Endometrial microvascular endothelial cells (primary cell): ENCODE data around the gene DERA. TPM values are rescaled to one million over a fixed set of nuclear protein-coding genes. Genes with fewer than 3 reads are reported as not detected.
"Not testable (repeated sequence)": the region's sequence is repeated elsewhere in the genome, so short reads cannot be mapped to it uniquely, and the experiment has no call there.

Source experiments
- in situ Hi-C: cut with HindIII; loops from 2 replicates; pipeline ENCODE4 v1.10.0; 2017; ENCODE audit warnings: low sequenced_read_pairs, low pct_unique_long_range_greater_than_20kb; ENCODE audit errors: inconsistent ontology term
- total RNA-seq: library from RNA; depleted of rRNA; stranded (reverse); fragments of >200 nt; gene quantifications from one replicate; pipeline ENCODE4 v1.2.3, GENCODE V29; 2015; ENCODE audit errors: inconsistent ontology term

Gene DERA
- total RNA-seq, 1 donor from 2014 or later = 84.6 TPM

DNA sequence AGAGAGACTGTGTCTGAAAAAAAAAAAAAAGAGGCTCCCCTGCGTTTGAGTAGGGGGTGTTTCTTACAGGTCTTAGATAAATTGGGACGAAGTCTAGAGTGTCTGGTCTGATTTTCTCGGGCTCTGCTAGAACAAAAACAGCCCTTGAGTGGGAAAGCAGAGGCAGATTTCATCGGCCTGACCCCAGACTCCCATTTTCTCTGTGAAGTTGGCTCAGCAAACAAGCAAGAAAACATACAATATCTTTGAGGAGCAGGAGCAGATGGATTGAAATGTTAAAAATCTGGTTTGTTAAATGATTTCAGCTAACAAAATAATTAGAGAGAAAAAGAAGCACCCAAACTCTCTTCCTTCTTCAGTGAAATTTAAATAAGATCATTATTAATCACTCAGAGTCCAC, 44.1 kb downstream of the DERA start:
- in situ Hi-C loops = no loop called here

DNA sequence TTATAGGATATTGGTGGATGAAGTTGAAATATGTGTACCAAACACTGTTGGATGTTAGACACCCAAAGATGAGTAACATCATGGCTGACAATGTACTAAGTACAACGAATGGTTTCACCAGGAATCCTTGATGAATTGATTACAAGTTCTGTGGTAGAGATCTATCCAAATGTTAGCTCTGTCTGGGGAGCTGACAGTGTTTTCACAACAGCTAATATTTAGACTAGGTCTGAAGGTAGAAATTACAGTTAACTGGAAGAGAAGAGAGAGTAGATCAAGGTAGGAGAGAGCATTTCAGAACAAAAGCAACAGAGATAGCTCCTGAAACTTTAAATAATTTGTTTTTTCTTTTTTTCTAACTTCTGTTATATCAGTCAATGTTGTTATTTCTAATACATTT, 44.9 kb downstream of the DERA start:
- in situ Hi-C loops = no loop called here

- in situ Hi-C loops = no loop called here
Observed at GRCh38 chr12:15956413-15957185, 45.5 kb downstream of the DERA start.

- in situ Hi-C loops = no loop called here
Observed at GRCh38 chr12:15962760-15963159, 51.6 kb downstream of the DERA start.

GRCh38 chr12:15963271-15963670, 52.1 kb downstream of the DERA start:
- in situ Hi-C loops = no loop called here

DNA sequence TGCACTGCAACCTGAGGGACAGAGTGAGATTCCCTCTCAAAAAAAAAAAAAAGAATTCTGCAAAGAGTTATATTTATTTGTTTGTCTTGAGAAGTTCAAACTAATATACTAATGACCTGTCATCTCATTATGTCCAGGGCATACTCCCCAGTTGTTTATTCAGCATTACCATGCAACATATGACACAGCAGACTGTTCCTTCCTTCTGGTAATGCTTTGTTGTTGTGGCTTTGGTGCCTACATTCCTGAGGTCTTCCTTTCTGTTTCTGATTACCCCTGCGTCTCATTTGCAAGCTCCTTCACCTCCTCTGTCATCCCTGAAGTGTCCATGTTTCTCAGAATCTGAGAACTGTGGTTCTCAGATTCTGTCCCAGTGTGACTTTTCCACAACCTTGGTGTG, 55.3 kb downstream of the DERA start:
- in situ Hi-C loops = no loop called here

DNA sequence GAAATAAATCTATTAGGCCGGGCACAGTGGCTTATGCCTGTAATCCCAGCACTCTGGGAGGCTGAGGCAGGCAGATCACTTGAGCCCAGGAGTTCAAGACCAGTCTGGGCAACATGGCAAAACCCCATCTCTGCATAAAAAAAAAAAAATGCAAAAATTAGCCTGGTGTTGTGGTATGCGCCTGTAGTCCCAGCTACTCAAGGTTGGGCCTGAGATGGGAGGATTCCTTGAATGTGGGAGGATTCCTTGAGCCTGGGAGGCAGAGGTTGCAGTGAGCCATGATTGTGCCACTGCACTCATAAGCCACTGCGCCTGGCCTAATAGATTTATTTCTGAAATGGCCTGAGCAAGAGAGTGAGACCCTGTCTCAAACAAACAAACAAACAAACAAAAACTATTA, 55.9 kb downstream of the DERA start:
- in situ Hi-C loops = not testable (repeated sequence)

DNA sequence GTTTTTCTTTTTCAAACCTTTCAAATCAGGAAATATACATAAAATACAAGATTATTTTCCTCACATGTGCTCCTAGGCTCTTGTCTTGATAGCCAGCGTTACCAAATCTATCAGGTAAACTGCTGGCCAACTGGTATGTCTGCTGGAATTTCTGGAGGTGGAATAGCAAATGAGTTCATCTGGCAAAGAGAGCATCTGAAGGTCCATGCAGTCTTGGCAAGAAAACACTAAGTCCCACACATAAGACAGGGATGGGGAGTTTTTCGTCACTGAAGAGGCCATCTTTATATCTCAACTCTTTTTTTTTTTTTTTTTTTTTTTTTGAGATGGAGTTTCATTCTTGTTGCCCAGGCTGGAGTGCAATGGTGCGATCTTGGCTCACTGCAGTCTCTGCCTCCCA, 60.1 kb downstream of the DERA start:
- in situ Hi-C loops = no loop called here

DNA sequence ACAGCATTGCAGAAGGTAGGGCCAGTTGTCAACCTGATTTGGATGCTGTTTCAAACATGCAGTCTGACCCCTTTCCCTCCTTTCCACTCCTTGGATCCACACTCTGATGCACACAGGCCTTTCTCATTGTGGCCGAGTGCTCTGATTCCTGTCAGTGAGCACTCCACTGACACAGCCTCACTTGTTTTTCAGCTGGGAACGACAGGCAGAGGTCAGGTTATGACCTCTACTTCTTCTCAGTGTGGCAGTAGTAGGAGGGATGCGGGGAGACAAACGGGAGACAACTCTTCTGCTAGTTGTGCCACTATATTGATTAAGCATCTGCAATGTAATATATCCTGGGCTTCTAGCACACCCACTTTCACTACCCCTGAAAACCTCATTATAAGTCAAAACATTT, 61.8 kb downstream of the DERA start:
- in situ Hi-C loops = no loop called here

DNA sequence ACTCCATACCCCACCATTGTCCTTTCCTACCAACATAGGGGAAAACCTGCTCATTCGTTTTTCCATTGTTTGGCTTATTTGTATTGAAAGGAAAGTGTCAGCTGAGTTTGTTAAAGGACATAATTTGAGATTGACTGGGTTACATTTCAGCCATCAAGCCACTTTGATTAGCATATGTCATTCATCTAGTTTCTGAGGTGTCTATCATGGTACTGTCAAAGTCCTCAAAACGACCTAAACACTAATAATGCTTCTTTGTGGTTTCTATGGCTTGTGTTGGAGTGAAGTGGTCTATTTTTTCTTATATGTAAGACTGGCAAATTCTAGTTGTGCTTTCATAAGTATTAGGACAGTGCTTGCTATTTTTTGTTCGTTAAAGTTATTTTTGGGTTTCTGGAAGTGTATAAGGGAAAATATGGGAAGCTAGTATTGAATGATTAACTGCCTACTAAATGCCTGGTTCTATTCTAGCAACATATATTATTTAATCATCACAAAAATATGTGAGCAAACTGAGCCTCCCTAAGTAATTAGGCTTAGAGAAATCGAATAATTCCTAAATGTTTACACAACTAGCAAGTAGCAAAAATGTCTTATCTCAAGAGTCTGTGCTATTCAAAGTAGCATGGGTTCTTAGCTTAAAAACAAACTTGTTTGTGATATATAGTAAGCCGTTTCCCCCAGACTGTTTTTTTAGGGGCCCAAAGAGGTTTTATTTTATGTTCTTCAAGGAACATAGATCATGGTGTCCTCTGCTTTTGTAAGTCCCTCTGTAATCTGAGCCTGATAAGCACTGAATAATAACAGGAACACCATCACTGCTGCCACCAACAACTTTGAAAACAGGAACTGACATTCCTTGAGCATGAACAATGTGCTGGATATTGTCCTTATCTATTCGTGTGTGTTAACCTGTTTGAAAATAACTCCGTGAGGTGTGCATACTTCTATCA, 67.1 kb downstream of the DERA start:
- in situ Hi-C loops = no loop called here

GRCh38 chr12:15979096-15980092, 68.3 kb downstream of the DERA start:
- in situ Hi-C loops = no loop called here

DNA sequence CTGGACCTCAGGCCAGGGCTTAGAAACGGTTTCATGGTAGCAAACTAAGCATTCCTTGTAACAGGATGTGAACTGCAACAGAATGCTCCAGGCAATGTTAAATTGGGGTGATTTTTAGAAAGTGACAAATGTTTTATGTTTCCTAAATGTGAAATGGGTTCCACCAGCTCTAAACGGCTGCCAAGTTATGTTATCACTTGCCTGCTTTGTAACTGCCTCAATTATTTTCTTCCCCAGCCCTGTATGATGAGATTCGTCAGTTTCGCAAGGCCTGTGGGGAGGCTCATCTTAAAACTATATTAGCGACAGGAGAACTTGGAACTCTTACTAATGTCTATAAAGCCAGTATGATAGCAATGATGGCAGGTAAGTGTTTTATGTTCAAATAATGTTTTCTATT, 70.9 kb downstream of the DERA start:
- in situ Hi-C loops = no loop called here

DNA sequence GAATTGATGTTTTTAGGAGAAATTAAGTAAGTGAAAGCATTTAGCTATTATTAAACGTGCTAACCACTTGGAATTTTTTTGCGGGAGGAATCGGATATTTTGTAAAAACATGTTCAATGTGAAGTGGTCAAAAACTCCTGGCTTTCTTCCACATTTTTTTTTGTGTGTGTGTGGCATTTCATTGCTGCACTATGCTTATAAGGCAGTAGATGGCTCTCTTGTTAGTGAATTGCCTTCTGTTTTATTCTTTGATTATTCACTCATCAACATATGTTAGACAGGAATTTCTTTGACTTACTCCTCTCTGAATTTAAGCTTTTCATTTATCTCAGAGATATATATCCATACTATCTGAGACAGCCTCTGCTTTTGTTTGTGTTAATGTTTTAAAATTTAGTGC, 71.3 kb downstream of the DERA start:
- in situ Hi-C loops = no loop called here

- in situ Hi-C loops = no loop called here
Observed at GRCh38 chr12:15982921-15983320, 71.8 kb downstream of the DERA start.

DNA sequence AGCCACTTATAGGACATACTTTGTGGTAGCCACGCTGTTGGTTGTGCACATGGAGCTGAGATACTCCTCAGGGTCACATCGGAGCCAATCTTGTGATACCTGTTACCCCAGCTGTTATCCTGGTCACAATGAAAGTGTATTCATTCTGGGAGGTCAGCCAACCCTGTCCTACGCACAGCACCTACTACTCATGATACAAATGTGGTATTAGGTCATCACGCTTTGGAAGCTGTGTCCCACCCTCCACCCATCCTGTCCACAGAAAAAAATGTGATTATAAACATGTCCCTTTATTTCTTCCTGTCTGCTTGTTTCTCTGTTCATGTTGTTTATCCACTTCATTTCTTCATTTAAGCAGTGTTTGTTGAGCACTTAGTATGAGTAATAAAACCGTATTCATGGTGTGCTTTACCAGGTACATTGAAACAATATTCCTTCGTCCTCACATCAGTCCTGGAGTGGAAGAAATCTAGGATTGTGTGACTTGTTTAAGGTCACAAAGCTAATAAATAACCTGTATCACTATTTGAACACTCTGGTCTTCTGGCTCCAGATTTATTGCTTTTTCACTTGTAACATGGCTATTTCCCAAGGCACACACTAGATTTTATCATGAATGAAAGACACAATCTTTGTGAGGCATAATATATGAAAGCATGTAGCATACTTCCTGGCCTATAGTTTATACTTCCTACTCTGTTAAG, 73.1 kb downstream of the DERA start:
- in situ Hi-C loops = no loop called here

DNA sequence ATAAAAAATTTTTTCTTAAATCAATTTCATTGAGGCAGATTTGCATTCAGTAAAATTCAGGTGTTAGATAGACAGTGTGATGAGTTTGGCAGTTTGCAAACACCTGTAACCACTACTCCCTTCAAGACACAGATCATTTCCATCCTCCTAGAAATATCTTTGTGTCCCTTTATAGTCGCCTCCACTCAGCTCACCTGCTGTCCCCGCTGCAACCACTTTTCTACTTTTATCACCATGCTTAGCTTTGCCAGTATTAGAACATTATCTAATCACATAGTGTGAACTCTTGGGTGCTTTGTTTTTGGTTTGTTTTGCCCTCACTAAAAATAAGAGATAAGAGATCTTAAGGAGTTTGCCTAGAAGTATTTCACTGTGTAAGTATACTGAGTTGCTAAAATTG, 73.8 kb downstream of the DERA start:
- in situ Hi-C loops = no loop called here

DNA sequence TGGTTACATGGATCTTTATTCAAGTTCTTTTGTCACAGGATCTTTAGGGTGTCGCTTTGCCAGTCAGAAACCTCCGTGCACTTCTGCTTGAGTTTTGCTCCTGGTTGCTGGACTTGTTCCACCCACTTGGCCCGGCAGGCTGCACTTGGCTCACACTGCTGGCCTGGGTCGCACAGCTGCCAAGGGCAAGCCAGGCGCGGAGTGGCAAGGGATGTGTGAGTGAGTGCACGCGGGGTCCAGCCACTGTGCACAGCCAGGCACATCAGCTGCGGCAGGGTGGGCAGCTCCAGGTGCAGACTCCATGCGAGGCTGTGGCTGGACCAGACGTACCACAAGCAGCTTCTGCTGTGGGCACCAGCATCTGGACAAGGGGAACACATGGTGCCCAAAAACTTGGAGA, 76.6 kb downstream of the DERA start:
- in situ Hi-C loops = no loop called here

DNA sequence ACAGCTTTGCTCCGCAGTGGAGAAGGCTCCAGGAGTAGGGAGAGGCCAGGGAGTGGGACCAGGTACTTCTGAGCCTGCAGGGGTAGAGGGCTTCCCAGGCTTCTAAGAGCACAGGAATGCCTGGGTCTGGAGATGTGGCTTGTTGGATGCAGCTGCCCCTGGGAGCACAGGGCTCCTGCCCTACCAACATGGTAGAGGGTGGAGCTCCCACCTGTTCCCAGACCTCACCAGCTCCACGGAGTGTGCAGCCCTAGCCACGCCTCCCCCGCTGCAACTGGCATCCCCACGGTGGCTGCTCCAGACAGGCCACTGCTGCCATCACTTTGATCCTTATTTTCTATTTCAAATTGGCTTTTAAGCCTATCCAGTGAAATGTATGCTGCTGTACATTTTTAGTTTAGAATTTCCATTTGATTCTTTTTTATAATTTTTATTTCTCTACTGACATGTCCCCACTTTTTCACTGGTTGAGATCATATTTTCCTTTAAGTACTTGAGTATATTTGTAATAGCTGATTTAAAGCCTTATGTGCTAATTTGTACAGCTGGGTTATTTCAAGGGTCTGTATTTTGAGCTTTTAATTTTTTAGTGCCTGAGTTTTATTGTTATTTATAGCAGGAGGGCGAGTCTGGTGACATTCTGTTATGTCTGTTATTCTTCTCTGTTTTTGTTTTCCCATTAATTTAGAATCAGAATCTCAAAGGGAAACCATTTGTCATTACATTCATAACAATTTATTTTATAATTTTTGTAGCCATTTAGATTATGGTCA, 78.0 kb downstream of the DERA start:
- in situ Hi-C loops = no loop called here
